Vein endothelial cell (primary cell): Measurements from ENCODE around the gene RYR3. TPM values are rescaled to one million over a fixed set of nuclear protein-coding genes. Genes with fewer than 3 reads are reported as not detected.

ENCODE experiments used
- small RNA-seq: library from RNA; depleted of rRNA; stranded (forward); fragments of <200 nt; gene quantifications from one replicate; pipeline ENCODE3, GENCODE V24; 2012
- total RNA-seq: library from RNA; depleted of rRNA; stranded (reverse); fragments of >200 nt; gene quantifications from 2 replicates; pipeline ENCODE4 v1.2.3, GENCODE V29; 2012

The RYR3 gene
- total RNA-seq, result under 0.01 TPM in 1 of 2 replicates, not detected in the other

GRCh38 chr15:33310481-33311311 lies at the start of gene RYR3:
TSS of gene RYR3 (plus strand) at chr15:33310967. CDS start at chr15:33311046, 79 bp downstream.

Small RNA genes within 50 kb of the gene (small RNA-seq; reads per million reads assigned to genes)
- not detected for gene RF00019

Other genes starting within 250 kb of the RYR3 start
- gene FMN1, start 116.3 kb upstream of the RYR3 start, total RNA-seq, result 0.10 and 0.33 TPM in 2 replicates